WTC11 (cell line): ENCODE data around the gene MAB21L3. TPM values are rescaled to one million over a fixed set of nuclear protein-coding genes. Genes with fewer than 3 reads are reported as not detected.

Source experiments
- ATAC-seq: fragments of 200-7000 bp; cut with Tn5 transposase; 2 replicates; pipeline ENCODE4 v1.10.0; 2021; ENCODE audit warnings: mild to moderate bottlenecking, moderate library complexity
- CTCF ChIA-PET: fragments of 300-600 bp; sonication (Branson Sonifier 250); formaldehyde crosslinking; loops from one replicate; lab custom pipeline; 2021; ENCODE audit warnings: antibody characterized with exemption; lab: Charles Lee
- POLR2A ChIA-PET: fragments of 350-600 bp; sonication (Branson Sonifier 250); formaldehyde crosslinking; loops from one replicate; lab custom pipeline; 2021; ENCODE audit warnings: antibody characterized with exemption; lab: Charles Lee
- DNase-seq: peaks from one replicate; pipeline ENCODE4 v3.0.0; 2021; ENCODE audit warnings: low spot score
- H3K27ac Mint-ChIP-seq: 2 replicates; pipeline ENCODE4 v1.8.0; 2021; ENCODE audit warnings: mixed read lengths
- H3K27me3 Mint-ChIP-seq: 2 replicates; pipeline ENCODE4 v1.8.0; 2021; ENCODE audit warnings: low read depth, mild to moderate bottlenecking, moderate library complexity, mixed read lengths
- H3K36me3 Mint-ChIP-seq: 2 replicates; pipeline ENCODE4 v1.8.0; 2021; ENCODE audit warnings: mixed read lengths
- H3K4me1 Mint-ChIP-seq: 2 replicates; pipeline ENCODE4 v1.8.0; 2022; ENCODE audit warnings: mixed read lengths
- H3K4me3 Mint-ChIP-seq: 2 replicates; pipeline ENCODE4 v1.8.0; 2021; ENCODE audit warnings: mild to moderate bottlenecking, moderate library complexity, mixed read lengths
- H3K9me3 Mint-ChIP-seq: 2 replicates; pipeline ENCODE4 v1.8.0; 2021; ENCODE audit warnings: mixed read lengths
- AFF4 ChIP-seq: sonication (generic); formaldehyde crosslinking; IDR thresholded peaks from 2 replicates; pipeline ENCODE4 v1.8.1; 2023; ENCODE audit warnings: mild to moderate bottlenecking, missing genetic modification reagents, borderline replicate concordance
- CDX4 ChIP-seq: fragments of 250-450 bp; sonication (Bioruptor Pico); IDR thresholded peaks from 2 replicates; pipeline ENCODE4 v1.9.0; 2021; ENCODE audit warnings: moderate library complexity, mild to moderate bottlenecking, inconsistent platforms, borderline replicate concordance
- ELF4 ChIP-seq: sonication (generic); formaldehyde crosslinking; IDR thresholded peaks from 2 replicates; pipeline ENCODE4 v1.8.1; 2022; ENCODE audit warnings: low read depth, mild to moderate bottlenecking, moderate library complexity, missing genetic modification reagents
- GTF2I ChIP-seq: fragments of 250-450 bp; sonication (Bioruptor Pico); conservative IDR thresholded peaks from 2 replicates; pipeline ENCODE4 v1.4.0; 2021; ENCODE audit warnings: mild to moderate bottlenecking
- MAX ChIP-seq: sonication (generic); formaldehyde crosslinking; IDR thresholded peaks from 2 replicates; pipeline ENCODE4 v1.8.0; 2022; ENCODE audit warnings: mild to moderate bottlenecking, missing genetic modification reagents
- NR3C1 ChIP-seq: sonication (generic); formaldehyde crosslinking; conservative IDR thresholded peaks from 2 replicates; pipeline ENCODE4 v1.8.1; 2023; ENCODE audit warnings: low read depth, mild to moderate bottlenecking, missing genetic modification reagents
- SMAD4 ChIP-seq: sonication (generic); formaldehyde crosslinking; IDR thresholded peaks from 2 replicates; pipeline ENCODE4 v1.8.0; 2022; ENCODE audit warnings: mild to moderate bottlenecking, missing genetic modification reagents
- ZNF416 ChIP-seq: fragments of 250-450 bp; sonication (Bioruptor Pico); IDR thresholded peaks from 2 replicates; pipeline ENCODE4 v1.9.0; 2021; ENCODE audit warnings: mild to moderate bottlenecking, inconsistent platforms
- ZNF423 ChIP-seq: fragments of 250-450 bp; sonication (Bioruptor Pico); IDR thresholded peaks from 2 replicates; pipeline ENCODE4 v2.1.2; 2022; ENCODE audit warnings: mild to moderate bottlenecking, moderate library complexity
- total RNA-seq: library from RNA; stranded (reverse); gene quantifications from 3 replicates; pipeline ENCODE4 v1.2.3, GENCODE V29; 2021
- TF ChIP-seq, protein P1 (sequence below): fragments of 250-450 bp; sonication (Bioruptor Pico); IDR thresholded peaks from 2 replicates; pipeline ENCODE4 v1.8.0; 2021; ENCODE audit warnings: mild to moderate bottlenecking
- TF ChIP-seq, protein P2 (sequence below): sonication (generic); formaldehyde crosslinking; IDR thresholded peaks from 2 replicates; pipeline ENCODE4 v1.8.1; 2022; ENCODE audit warnings: low read depth, mild to moderate bottlenecking, moderate library complexity, missing genetic modification reagents, borderline replicate concordance
- TF ChIP-seq, protein P3 (sequence below): sonication (generic); formaldehyde crosslinking; conservative IDR thresholded peaks from 2 replicates; pipeline ENCODE4 v1.8.1; 2023; ENCODE audit warnings: mild to moderate bottlenecking, low read depth, missing genetic modification reagents, moderate library complexity
- TF ChIP-seq, protein P4 (sequence below): sonication (generic); formaldehyde crosslinking; IDR thresholded peaks from 2 replicates; pipeline ENCODE4 v1.8.1; 2022; ENCODE audit warnings: missing genetic modification reagents, borderline replicate concordance
- TF ChIP-seq, protein P5 (sequence below): sonication (generic); formaldehyde crosslinking; IDR thresholded peaks from 2 replicates; pipeline ENCODE4 v1.8.1; 2023; ENCODE audit warnings: mild to moderate bottlenecking, moderate library complexity, missing genetic modification reagents

Gene MAB21L3
- total RNA-seq, 1 experiment from 2014 or later: not detected

DNA sequence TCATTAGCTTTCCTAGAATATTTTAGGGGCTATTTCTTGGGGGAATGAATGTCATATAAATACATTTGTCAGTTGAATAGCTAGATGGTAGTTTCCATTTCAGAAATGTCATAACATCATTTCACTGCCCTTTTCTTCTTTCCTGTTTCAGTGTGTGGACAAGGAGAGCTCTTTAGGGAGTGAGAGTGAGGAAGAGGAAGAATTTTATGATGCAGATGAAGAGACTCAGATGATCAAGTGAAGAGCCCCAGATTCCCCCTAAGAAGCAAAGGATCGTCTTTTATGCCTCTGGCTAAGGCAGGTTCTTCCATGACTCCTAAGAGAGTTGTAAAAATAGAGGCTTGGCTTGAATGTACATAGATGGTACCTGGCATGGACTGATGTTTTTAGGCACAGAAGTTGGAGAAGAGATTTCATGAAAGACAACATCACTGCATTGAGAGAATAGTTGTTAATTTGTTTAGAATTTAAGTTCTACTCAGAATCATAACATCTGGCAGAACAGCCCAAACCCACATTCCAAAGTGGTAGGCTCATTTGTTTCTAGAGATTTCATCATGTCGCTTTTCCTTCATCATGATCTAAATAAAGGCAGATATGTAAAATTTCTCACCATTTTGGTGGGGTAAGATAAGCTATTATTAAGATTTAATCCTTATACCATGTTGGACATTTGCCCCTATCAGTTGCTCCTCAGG, 44.2 kb upstream of the MAB21L3 start:
- Mint-ChIP-seq H3K36me3 (peaks cover 12% of the 10 kb centered on the region), H3K27ac (no peak overlapping the region), H3K4me3 (no peak overlapping the region), H3K27me3 (no peaks in the 10 kb centered on the region), H3K4me1 (no peaks in the 10 kb centered on the region), H3K9me3 (no peaks in the 10 kb centered on the region)
- TF ChIP-seq ZNF423 (CRISPR knock-in tag): no peak
- TF ChIP-seq AFF4: no peak
- TF ChIP-seq GTF2I: no peak
- TF ChIP-seq NR3C1: no peak
- TF ChIP-seq, protein P1, sequence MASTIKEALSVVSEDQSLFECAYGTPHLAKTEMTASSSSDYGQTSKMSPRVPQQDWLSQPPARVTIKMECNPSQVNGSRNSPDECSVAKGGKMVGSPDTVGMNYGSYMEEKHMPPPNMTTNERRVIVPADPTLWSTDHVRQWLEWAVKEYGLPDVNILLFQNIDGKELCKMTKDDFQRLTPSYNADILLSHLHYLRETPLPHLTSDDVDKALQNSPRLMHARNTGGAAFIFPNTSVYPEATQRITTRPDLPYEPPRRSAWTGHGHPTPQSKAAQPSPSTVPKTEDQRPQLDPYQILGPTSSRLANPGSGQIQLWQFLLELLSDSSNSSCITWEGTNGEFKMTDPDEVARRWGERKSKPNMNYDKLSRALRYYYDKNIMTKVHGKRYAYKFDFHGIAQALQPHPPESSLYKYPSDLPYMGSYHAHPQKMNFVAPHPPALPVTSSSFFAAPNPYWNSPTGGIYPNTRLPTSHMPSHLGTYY: no peak
- TF ChIP-seq, protein P2, sequence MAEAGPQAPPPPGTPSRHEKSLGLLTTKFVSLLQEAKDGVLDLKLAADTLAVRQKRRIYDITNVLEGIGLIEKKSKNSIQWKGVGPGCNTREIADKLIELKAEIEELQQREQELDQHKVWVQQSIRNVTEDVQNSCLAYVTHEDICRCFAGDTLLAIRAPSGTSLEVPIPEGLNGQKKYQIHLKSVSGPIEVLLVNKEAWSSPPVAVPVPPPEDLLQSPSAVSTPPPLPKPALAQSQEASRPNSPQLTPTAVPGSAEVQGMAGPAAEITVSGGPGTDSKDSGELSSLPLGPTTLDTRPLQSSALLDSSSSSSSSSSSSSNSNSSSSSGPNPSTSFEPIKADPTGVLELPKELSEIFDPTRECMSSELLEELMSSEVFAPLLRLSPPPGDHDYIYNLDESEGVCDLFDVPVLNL: no peak
- TF ChIP-seq, protein P3, sequence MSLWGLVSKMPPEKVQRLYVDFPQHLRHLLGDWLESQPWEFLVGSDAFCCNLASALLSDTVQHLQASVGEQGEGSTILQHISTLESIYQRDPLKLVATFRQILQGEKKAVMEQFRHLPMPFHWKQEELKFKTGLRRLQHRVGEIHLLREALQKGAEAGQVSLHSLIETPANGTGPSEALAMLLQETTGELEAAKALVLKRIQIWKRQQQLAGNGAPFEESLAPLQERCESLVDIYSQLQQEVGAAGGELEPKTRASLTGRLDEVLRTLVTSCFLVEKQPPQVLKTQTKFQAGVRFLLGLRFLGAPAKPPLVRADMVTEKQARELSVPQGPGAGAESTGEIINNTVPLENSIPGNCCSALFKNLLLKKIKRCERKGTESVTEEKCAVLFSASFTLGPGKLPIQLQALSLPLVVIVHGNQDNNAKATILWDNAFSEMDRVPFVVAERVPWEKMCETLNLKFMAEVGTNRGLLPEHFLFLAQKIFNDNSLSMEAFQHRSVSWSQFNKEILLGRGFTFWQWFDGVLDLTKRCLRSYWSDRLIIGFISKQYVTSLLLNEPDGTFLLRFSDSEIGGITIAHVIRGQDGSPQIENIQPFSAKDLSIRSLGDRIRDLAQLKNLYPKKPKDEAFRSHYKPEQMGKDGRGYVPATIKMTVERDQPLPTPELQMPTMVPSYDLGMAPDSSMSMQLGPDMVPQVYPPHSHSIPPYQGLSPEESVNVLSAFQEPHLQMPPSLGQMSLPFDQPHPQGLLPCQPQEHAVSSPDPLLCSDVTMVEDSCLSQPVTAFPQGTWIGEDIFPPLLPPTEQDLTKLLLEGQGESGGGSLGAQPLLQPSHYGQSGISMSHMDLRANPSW (CRISPR knock-in tag): no peak
- POLR2A ChIA-PET: no interaction called here
- CTCF ChIA-PET: interaction anchor here (0.6 kb wide), 1 partner anchor 295 kb away, joined by 3 read pairs; no protein-coding TSS in a partner anchor
- no peak for DNase-seq
- no peak for ATAC-seq

DNA sequence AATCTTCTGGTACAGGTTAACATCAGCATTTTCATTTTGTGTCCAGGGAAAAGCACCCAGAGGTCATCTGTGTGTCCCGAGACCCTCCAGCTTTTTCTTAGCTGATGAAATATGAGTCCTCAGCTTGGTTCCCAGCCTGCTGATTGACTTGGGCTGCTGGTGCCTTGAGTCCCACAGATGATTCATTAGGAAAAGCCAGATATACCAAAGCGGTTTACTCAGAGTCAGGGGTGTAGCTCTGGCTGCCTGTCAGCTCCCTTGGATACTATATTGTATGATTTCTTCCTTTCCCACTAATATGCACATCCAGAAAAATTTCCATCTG, 43.7 kb upstream of the MAB21L3 start:
- Mint-ChIP-seq H3K27ac (no peak overlapping the region), H3K27me3 (no peaks in the 10 kb centered on the region), H3K9me3 (no peaks in the 10 kb centered on the region), H3K36me3 (peaks cover 12% of the 10 kb centered on the region), H3K4me3 (no peak overlapping the region), H3K4me1 (no peaks in the 10 kb centered on the region)
- TF ChIP-seq SMAD4 (CRISPR knock-in tag) (no peak), ZNF416 (CRISPR knock-in tag) (no peak), CDX4 (no peak), MAX (CRISPR knock-in tag) (no peak), ELF4 (CRISPR knock-in tag) (no peak)
- TF ChIP-seq, protein P4, sequence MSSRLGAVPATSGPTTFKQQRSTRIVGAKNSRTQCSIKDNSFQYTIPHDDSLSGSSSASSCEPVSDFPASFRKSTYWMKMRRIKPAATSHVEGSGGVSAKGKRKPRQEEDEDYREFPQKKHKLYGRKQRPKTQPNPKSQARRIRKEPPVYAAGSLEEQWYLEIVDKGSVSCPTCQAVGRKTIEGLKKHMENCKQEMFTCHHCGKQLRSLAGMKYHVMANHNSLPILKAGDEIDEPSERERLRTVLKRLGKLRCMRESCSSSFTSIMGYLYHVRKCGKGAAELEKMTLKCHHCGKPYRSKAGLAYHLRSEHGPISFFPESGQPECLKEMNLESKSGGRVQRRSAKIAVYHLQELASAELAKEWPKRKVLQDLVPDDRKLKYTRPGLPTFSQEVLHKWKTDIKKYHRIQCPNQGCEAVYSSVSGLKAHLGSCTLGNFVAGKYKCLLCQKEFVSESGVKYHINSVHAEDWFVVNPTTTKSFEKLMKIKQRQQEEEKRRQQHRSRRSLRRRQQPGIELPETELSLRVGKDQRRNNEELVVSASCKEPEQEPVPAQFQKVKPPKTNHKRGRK (CRISPR knock-in tag): no peak
- TF ChIP-seq, protein P5, sequence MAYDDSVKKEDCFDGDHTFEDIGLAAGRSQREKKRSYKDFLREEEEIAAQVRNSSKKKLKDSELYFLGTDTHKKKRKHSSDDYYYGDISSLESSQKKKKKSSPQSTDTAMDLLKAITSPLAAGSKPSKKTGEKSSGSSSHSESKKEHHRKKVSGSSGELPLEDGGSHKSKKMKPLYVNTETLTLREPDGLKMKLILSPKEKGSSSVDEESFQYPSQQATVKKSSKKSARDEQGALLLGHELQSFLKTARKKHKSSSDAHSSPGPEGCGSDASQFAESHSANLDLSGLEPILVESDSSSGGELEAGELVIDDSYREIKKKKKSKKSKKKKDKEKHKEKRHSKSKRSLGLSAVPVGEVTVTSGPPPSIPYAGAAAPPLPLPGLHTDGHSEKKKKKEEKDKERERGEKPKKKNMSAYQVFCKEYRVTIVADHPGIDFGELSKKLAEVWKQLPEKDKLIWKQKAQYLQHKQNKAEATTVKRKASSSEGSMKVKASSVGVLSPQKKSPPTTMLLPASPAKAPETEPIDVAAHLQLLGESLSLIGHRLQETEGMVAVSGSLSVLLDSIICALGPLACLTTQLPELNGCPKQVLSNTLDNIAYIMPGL (CRISPR knock-in tag): no peak
- TF ChIP-seq, protein P3 (CRISPR knock-in tag): no peak
- ChIA-PET CTCF (interaction anchor here (0.6 kb wide), 1 partner anchor 295 kb away, joined by 3 read pairs; no protein-coding TSS in a partner anchor), POLR2A (no interaction called here)
- ATAC-seq: no peak
- DNase-seq: no peak
